GM13977 (cell line): ENCODE measurements around the gene KRT17.
"Not testable (repeated sequence)": the region's sequence is repeated elsewhere in the genome, so short reads cannot be mapped to it uniquely, and the experiment has no call there.

Experiments used
- DNase-seq: peaks from one replicate; pipeline ENCODE4 v3.0.0; 2012; ENCODE audit warnings: low spot score
- CTCF ChIP-seq: IDR thresholded peaks from 2 replicates; pipeline ENCODE4 v1.5.1; 2012; ENCODE audit warnings: mild to moderate bottlenecking, control low read depth; ENCODE audit not compliant: insufficient read depth; ENCODE audit errors: extremely low read depth, missing control alignments
- in situ Hi-C: fragments of 300-500 bp; cut with MboI; formaldehyde crosslinking; loops from one replicate; pipeline ENCODE4 v1.12.0; 2022; ENCODE audit warnings: low sequenced_read_pairs, low pct_unique_long_range_greater_than_20kb, mixed read lengths, inconsistent platforms; ENCODE audit not compliant: unreplicated experiment

Gene KRT17

DNA sequence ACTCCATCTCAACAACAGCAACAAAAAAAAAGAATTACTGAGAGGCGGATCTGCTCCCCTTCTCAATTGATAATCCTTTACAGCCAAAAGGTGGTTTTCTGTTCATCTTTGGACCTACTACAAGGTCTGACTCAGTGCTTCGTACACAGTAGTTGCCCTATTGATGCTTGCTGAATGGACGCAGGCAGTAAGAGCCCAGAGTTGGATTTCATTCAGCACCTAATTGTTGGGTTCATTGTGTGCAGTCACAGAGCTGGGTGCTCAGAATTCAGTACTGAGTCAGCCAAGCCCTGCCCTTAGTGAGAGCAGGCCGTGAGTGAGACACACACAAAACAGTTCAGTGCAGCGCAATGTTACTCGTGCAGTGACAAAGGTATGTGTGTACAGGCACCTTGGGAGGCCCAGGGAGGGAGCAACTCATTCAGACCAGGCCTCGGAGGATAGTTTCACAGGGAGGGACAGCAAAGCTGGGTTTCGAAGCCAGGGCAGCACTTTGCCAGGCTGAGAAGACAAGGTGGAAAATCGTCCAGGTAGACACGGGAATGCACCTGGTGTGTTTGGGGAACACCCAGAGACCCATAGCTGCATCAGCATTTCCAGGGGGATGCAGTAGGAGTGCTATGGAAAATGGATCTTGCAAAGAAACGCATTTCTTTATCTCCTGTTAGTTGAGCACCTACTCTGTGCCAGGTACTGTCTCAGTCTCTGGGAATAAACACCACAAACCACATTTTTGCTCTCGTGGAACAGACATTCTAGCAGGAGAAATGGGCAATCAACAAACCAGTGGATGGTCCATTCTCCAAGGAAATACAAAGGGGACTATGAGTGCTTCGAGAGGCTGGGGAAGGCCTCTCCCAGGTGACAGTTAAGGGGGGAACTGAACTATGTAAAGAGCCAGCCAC, 18.1 kb upstream of the KRT17 start:
- DNase-seq: no peak
- in situ Hi-C loops: no loop called here
- no peak for TF ChIP-seq CTCF

DNA sequence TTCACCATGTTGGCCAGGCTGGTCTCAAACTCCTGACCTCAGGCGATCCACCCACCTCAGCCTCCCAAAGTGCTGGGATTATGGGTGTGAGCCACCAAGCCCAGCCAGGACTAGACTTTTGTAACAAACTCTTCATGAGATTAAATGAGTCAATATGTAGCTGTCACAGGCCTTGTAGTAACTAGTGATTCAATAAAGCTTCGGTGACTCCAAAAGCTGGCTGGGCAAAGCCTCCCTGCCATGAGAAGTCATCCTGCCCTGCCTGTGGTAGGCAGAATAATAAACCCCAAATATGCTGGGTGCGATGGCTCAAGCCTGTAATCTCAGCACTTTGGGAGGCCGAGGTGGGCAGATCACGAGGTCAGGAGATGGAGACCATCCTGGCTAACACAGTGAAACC, 16.2 kb upstream of the KRT17 start:
- DNase-seq, in situ Hi-C loops: not testable (repeated sequence)

GRCh38 chr17:41639492-41640473, 15.4 kb upstream of the KRT17 start:
- in situ Hi-C loops: no loop called here
- no peak for DNase-seq
- TF ChIP-seq CTCF: no peak

GRCh38 chr17:41638941-41639340, 14.6 kb upstream of the KRT17 start:
- in situ Hi-C loops: no loop called here
- DNase-seq: no peak
- TF ChIP-seq CTCF: no peak

GRCh38 chr17:41638194-41638593, 13.8 kb upstream of the KRT17 start:
- in situ Hi-C loops: no loop called here
- DNase-seq: no peak
- TF ChIP-seq CTCF: no peak

- in situ Hi-C loops: no loop called here
- no peak for DNase-seq
- TF ChIP-seq CTCF: no peak
Observed at GRCh38 chr17:41636652-41637051, 12.3 kb upstream of the KRT17 start.
